LNCaP clone FGC (cell line): ENCODE measurements around the gene PAK5.

Experiments
- DNase-seq: peaks from one replicate; pipeline ENCODE4 v3.0.0-alpha.2; 2011; ENCODE audit warnings: low read depth
- H3K4me3 ChIP-seq: 2 replicates; pipeline ENCODE4 v1.5.1; 2011; ENCODE audit warnings: mild to moderate bottlenecking, low read depth, low read length, control low read depth
- TF ChIP-seq, protein P1 (sequence below): IDR thresholded peaks from 2 replicates; pipeline ENCODE4 v1.5.1; 2012; ENCODE audit warnings: mild to moderate bottlenecking; ENCODE audit not compliant: control insufficient read depth, insufficient read depth; ENCODE audit errors: extremely low read depth

PAK5 gene

DNA sequence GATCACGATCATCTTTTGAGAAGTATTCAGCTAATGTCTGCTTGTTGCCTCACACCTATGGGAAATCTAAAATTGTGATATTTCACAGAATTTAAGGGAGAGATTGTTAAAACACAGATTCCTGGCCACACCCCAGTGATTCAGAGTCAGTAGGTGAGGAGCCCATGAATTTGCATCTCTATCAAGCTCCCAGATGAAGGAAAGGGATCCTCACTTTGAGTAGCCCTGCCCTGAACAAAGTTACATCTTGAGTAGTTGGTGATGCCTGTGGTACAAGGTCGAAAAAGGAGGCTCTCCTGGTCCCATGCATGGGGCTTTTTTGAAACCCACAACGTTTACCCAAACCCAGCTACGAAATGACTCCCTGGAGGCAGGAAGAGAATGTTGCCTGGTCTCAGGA, 79.5 kb downstream of the PAK5 start:
- no peak overlapping the region for H3K4me3 ChIP-seq
- no peak for DNase-seq
- TF ChIP-seq, protein P1, sequence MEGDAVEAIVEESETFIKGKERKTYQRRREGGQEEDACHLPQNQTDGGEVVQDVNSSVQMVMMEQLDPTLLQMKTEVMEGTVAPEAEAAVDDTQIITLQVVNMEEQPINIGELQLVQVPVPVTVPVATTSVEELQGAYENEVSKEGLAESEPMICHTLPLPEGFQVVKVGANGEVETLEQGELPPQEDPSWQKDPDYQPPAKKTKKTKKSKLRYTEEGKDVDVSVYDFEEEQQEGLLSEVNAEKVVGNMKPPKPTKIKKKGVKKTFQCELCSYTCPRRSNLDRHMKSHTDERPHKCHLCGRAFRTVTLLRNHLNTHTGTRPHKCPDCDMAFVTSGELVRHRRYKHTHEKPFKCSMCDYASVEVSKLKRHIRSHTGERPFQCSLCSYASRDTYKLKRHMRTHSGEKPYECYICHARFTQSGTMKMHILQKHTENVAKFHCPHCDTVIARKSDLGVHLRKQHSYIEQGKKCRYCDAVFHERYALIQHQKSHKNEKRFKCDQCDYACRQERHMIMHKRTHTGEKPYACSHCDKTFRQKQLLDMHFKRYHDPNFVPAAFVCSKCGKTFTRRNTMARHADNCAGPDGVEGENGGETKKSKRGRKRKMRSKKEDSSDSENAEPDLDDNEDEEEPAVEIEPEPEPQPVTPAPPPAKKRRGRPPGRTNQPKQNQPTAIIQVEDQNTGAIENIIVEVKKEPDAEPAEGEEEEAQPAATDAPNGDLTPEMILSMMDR: no peak

DNA sequence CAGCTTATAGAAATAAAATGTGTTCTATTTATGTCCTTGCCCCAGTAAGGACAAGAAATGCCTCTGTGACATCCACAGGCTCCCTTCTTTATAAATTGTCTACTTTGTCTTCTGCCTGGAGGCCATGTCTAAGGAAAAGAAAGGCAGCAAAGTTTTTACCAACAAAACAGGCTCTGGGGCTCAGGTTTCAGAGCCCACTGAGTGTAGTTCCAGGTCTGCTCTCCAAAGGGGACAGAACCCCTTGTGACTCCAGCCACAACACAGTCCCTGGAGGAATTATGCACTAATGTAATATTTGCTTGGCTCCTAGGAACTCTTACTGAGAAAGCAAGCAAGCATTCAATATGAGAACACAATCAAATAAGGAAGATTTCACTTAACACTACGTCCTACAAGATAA, 80.1 kb downstream of the PAK5 start:
- no peak for DNase-seq

DNA sequence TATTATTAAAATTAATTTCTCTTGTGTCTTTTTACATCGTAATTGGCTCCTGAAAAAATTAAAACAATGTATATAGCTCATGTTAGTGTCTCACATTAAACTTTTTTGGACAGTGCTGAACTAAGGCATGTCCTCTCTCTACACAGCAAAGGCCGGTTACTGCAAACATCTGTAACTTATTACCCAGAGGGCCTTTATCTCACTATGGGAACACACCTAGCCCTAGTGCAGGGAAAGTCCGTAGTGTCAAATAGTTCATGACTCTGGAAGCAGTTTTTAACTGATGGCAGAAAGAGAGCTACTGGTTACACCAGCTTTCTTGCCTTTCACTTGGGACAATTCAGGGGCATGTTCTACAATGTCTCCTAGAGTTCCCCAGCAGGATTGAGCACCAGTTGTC, 82.2 kb downstream of the PAK5 start:
- DNase-seq: no peak
- no peak overlapping the region for H3K4me3 ChIP-seq
- TF ChIP-seq, protein P1: no peak

More for the DNA sequence above, 80.1 kb downstream of the PAK5 start:
- H3K4me3 ChIP-seq: no peak overlapping the region
- TF ChIP-seq, protein P1: no peak

DNA sequence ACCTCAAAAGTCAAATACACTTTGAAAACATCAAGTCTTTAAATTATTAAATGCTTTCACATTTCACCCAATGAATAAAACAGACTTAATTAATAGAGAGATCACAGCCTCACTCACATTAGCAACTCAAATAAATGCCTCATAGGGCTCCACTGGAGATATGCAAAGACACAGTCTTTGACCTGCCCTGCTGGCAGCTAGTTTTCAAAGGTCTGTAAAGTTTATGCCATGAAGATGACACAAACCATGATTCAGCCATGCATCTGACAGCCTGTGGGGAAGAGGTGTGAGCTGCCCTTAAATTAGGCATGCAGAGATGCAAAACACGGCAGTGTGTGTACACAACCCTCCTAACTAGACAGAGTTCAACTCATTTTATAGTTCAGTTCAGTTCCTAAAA, 83.6 kb downstream of the PAK5 start:
- H3K4me3 ChIP-seq: no peak overlapping the region
- no peak for DNase-seq
- TF ChIP-seq, protein P1: no peak

DNA sequence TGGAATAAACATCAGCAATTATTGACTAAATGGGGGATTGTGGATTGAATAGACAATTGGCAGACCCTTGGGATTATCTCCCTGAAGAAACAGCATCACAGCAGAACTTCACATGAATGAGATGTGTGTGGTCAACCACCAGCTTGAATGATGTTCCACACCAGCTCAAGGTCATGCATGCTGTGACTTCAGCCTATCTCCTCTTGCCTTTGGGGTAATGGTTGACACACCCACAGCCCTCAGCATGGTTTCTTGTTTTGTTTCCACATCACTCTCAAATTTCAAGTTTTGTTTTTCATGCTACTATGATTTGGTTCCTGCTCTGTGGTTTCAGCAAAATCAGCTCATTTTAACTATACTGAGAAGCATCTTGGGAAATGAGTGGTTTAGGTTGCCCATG, 94.3 kb downstream of the PAK5 start:
- no peak for DNase-seq

GRCh38 chr20:9743871-9744270, 95.0 kb downstream of the PAK5 start:
- TF ChIP-seq, protein P1: no peak
- no peak overlapping the region for H3K4me3 ChIP-seq
- DNase-seq: no peak

More for the DNA sequence above, 94.3 kb downstream of the PAK5 start:
- H3K4me3 ChIP-seq: no peak overlapping the region
- TF ChIP-seq, protein P1: no peak

DNA sequence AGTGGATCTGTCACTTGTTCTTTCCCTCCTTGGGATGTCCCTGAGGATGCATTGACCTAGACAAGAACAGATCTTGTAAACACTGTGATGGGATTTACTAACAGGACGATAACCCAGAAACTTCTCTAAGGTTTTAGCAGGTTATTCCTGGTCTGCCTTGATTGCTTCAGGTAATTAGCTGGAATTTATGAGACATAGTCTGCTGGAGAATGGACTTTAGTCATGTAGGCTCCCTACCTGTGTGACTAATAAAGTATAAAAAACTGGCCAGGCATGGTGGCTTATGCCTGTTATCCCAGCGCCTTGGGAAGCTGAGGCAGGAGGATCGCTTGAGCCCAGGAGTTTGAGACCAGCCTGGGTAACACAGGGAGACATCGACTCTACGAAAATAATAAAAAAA, 96.1 kb downstream of the PAK5 start:
- TF ChIP-seq, protein P1: no peak
- DNase-seq: no peak
- H3K4me3 ChIP-seq: no peak overlapping the region
